ENCODE measurements around the gene PPP1R3G.

The PPP1R3G gene

DNA sequence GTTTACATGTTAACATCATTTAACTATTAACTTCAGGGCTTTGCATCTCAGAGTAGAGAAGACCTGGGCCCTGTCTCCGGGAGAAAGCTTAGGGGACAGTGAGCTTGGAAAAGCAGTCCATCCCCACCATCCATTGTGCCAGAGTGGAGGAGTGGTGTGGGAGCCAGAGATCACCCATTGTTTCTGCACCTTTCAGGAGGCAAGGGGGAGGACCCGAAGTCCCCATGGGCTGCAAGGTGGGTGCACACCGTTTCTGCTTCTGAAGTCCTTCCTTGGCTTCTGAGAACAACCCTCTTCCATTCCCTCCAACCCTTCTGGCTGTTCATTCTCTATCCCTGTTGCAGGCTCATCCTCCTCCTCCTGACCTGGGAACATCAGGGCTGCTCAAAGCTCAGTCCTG is 4.0 kb upstream of the PPP1R3G start:
- Mint-ChIP-seq H3K27ac (no peak overlapping the region), H3K4me1 (ENCODE audit: low read depth) (no peaks in the 10 kb centered on the region), H3K4me3 (no peak overlapping the region), H3K36me3 (ENCODE audit: low read depth) (no peaks in the 10 kb centered on the region), H3K9me3 (no peaks in the 10 kb centered on the region), H3K27me3 (ENCODE audit: low read depth) (peaks cover 52% of the 10 kb centered on the region)
- DNase-seq (ENCODE audit: low spot score): no peak

DNA sequence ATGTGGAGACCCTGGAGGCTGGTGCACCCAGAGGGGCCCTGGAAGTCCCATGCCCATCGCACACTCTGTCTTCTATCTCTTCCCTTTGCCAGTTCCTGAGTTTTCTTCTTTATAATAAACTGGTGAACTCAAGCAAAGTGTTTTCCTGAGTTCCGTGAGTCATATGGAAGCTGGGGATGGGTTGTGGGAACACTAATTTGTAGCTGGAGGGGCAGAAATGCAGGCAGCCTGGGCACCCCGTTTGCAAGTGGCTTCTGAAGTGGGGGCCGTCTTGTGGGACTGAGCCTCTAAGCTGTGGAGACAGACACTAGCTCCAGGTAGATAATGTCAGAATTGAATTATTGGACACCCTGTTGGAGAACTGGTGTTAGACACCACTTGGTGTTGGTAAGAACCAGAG is 3.2 kb upstream of the PPP1R3G start:
- Mint-ChIP-seq H3K27me3 (ENCODE audit: low read depth) (peaks cover 54% of the 10 kb centered on the region), H3K9me3 (no peaks in the 10 kb centered on the region), H3K4me3 (no peak overlapping the region), H3K4me1 (ENCODE audit: low read depth) (no peaks in the 10 kb centered on the region), H3K27ac (no peak overlapping the region), H3K36me3 (ENCODE audit: low read depth) (no peaks in the 10 kb centered on the region)
- DNase-seq (ENCODE audit: low spot score): no peak

DNA sequence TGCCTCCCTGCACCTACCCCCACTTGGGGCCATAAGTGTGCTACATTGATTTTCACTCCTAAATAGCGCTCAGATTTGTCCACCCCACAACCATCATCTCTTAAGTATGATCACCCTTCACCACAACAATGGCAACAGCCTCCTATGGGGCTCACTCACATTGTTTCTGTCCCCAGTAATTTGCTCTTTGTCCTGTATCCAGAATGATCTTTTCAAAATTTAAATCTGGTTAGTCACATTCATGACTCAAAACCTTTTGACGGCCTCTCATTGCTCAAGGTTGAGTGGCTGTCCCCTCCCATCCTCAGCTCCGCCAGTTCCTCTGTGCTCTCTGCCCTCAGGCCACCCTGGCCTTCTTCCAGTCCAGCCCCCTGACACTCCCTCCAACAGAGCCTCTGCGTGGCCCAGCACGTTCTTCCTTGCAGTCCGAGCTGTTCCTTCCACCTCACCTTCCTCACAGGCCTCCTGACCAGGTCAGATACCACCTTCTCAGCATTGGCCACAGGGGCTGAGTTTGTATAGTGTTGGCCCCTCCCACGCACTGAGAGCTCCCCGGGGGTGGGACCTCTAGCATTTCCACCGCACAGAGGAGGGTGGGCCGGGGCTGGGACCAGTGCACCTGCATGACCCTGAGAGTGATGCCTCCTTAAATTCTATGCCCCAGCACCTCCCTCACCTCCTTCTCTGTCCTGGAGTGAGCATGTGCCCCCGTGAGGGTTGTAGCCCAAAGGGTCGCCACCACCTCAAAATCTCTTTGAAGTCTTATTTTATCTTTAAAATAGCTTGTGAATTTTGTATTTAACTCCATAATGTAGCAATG is 2.4 kb upstream of the PPP1R3G start:
- DNase-seq (ENCODE audit: low spot score): no peak
- Mint-ChIP-seq H3K9me3 (no peaks in the 10 kb centered on the region), H3K36me3 (ENCODE audit: low read depth) (no peaks in the 10 kb centered on the region), H3K27ac (no peak overlapping the region), H3K27me3 (ENCODE audit: low read depth) (peaks cover 58% of the 10 kb centered on the region), H3K4me1 (ENCODE audit: low read depth) (no peaks in the 10 kb centered on the region), H3K4me3 (no peak overlapping the region)

DNA sequence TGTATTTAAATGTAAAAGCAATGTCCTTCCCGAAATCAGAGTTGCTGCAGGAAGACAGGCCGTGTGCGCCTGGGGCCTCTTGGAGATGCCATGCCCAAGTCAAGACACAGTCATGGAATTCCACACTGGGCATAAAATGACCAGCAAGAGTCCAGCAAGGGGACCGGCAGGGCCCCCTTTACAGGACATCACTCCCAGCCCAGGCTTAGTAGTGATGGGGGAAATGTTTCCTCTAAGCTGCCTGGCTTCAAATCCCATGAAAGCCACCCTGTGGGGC is 1.9 kb upstream of the PPP1R3G start:
- H3K27me3 Mint-ChIP-seq (ENCODE audit: low read depth): peaks cover 59% of the 10 kb centered on the region

DNA sequence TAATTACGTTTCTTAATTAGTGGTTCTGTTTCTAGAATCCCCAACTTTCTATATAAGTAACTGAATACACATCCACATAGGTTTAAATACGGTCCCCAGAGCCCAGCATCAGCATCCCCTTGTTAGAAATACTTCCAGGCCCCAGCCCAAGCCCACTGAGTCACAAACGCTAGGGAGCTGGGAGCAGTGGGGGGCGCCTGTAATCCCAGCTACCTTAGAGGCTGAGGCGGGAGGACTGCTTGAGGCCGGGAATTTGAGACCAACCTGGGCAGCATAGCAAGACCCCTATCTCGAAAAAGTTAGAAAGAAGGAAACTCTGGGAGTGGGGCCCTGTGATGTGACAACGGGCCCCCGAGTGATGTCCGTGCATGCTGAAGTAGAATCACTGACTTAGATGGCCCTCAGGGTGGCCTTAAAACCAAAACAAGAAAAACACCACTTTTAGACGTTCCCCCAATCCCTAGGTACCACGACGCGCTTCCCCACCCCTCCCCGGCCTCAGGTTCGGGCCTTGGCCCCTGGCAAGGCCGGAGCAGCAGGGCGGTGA is 1.3 kb upstream of the PPP1R3G start:
- Mint-ChIP-seq H3K4me3 (peak overlapping the region; percentile 57), H3K9me3 (no peaks in the 10 kb centered on the region), H3K27me3 (ENCODE audit: low read depth) (peaks cover 62% of the 10 kb centered on the region), H3K4me1 (ENCODE audit: low read depth) (no peaks in the 10 kb centered on the region), H3K36me3 (ENCODE audit: low read depth) (no peaks in the 10 kb centered on the region), H3K27ac (no peak overlapping the region)
- no peak for DNase-seq (ENCODE audit: low spot score)

More for the DNA sequence above, 1.9 kb upstream of the PPP1R3G start:
- Mint-ChIP-seq H3K9me3 (no peaks in the 10 kb centered on the region), H3K27ac (no peak overlapping the region), H3K36me3 (ENCODE audit: low read depth) (no peaks in the 10 kb centered on the region), H3K4me1 (ENCODE audit: low read depth) (no peaks in the 10 kb centered on the region), H3K4me3 (no peak overlapping the region)
- DNase-seq (ENCODE audit: low spot score): no peak

DNA sequence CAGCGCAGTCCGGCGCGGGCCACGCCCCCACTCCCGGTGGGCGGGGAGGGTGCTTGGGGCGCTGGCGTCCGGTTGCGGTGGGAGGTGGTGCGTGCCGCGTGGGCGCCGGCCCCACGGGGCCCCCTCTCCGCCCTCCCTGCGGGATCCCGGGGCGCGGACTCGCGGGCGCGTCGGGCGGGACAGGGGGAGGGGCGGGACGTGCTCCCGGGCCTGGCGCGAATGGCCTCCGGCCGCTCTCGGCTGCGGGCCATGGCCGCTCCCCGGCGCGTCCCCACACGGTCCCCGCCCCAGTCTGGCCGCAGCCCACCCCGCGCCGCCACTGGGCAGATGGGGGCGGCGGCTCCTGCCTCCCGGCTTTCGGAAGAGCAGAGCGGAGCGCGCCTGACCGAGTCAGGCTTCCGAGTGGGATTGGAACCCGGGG is 771 bp upstream of the PPP1R3G start:
- Mint-ChIP-seq H3K9me3 (no peaks in the 10 kb centered on the region), H3K27me3 (ENCODE audit: low read depth) (peaks cover 58% of the 10 kb centered on the region), H3K36me3 (ENCODE audit: low read depth) (no peaks in the 10 kb centered on the region), H3K27ac (no peak overlapping the region), H3K4me3 (peak overlapping the region; percentile 81), H3K4me1 (ENCODE audit: low read depth) (no peaks in the 10 kb centered on the region)
- no peak for DNase-seq (ENCODE audit: low spot score)

DNA sequence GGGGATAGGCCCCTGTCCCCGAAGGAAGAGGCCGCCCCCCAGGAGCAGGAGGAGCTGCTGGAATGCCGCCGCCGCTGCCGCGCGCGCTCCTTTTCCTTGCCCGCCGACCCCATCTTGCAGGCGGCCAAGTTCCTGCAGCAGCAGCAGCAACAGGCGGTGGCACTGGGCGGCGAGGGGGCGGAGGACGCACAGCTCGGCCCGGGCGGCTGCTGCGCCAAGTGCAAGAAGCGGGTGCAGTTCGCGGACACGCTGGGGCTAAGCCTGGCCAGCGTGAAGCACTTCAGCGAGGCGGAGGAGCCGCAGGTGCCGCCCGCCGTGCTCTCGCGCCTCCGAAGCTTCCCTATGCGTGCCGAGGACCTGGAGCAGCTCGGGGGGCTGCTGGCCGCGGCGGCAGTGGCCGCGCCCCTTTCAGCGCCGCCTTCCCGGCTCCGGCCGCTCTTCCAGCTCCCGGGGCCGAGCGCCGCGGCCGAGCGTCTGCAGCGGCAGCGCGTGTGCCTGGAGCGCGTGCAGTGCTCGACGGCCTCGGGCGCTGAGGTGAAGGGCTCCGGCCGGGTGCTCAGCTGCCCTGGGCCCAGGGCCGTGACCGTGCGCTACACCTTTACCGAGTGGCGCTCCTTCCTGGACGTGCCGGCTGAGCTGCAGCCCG is 630 bp downstream of the PPP1R3G start:
- Mint-ChIP-seq H3K27ac (no peak overlapping the region), H3K4me3 (no peak overlapping the region), H3K27me3 (ENCODE audit: low read depth) (peaks cover 64% of the 10 kb centered on the region)

DNA sequence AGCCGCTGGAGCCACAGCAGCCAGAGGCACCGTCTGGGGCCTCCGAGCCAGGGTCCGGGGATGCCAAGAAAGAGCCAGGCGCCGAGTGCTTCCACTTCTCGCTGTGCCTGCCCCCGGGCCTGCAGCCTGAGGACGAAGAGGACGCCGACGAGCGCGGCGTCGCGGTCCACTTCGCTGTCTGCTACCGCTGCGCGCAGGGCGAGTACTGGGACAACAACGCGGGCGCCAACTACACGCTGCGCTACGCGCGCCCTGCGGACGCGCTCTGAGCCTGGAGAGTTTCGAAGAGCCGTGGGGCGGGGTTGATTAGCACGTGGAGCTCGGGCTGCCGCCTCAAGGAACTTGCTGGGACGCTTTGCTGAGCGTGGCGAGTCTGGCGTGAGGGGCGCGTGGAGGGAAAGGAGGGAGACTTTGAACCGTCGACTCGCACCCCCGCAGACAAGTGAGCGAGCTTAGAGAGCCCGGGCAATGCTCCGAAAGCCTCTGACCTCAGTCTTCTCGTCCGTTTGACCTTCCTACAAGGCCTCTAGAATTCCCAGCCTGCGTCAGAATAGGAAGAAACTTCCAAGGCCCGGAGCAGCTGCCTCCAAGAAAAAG is 1.3 kb downstream of the PPP1R3G start:
- Mint-ChIP-seq H3K36me3 (ENCODE audit: low read depth) (no peaks in the 10 kb centered on the region), H3K27me3 (ENCODE audit: low read depth) (peaks cover 69% of the 10 kb centered on the region), H3K4me1 (ENCODE audit: low read depth) (no peaks in the 10 kb centered on the region), H3K9me3 (no peaks in the 10 kb centered on the region), H3K4me3 (no peak overlapping the region), H3K27ac (no peak overlapping the region)
- no peak for DNase-seq (ENCODE audit: low spot score)

More for the DNA sequence above, 630 bp downstream of the PPP1R3G start:
- Mint-ChIP-seq H3K36me3 (ENCODE audit: low read depth) (no peaks in the 10 kb centered on the region), H3K9me3 (no peaks in the 10 kb centered on the region), H3K4me1 (ENCODE audit: low read depth) (no peaks in the 10 kb centered on the region)
- peak; percentile 18 for DNase-seq (ENCODE audit: low spot score)

DNA sequence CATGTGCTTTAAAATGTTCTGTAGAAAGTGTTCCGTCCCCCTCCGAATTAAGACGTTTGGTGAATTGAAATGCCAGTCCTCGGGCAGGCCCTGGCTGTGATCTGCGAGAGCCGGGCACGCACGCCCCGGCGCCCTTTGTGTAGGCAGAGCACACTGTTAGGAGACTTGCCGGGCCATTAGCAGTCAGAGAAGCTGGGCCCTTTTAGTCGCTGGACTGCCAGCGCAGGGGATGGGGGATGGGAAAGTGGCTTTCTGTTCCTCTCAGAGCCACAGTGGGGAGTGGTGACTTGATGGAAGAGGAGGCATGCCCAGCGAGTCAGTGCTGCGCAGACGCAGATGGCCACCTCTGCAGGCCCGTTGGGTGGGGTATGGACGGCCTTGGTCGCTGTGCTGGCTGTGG is 2.2 kb downstream of the PPP1R3G start:
- peaks cover 66% of the 10 kb centered on the region for H3K27me3 Mint-ChIP-seq (ENCODE audit: low read depth)
- no peaks in the 10 kb centered on the region for H3K9me3 Mint-ChIP-seq
- H3K27ac Mint-ChIP-seq: no peak overlapping the region
- DNase-seq (ENCODE audit: low spot score): no peak
- no peaks in the 10 kb centered on the region for H3K4me1 Mint-ChIP-seq (ENCODE audit: low read depth)
- no peaks in the 10 kb centered on the region for H3K36me3 Mint-ChIP-seq (ENCODE audit: low read depth)
- no peak overlapping the region for H3K4me3 Mint-ChIP-seq

DNA sequence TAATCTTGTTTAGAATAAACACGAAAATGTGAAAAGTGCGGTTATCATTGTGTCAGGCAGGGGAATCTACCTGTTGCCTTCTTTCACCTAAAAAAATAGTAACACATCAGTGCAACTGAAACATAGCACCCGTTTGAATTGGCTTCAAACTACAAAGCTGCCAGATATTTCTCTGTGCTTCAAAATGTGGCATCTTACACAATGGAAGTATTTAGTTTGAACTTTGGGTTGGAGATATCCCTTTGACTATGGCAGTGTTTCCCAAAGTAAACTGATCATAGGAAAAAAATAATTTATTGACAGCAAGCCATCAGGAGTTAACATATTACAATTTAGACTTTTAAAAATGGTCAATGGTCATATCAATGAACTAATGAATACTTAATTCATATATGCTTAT is 3.6 kb downstream of the PPP1R3G start:
- no peaks in the 10 kb centered on the region for H3K36me3 Mint-ChIP-seq (ENCODE audit: low read depth)
- no peak for DNase-seq (ENCODE audit: low spot score)
- H3K9me3 Mint-ChIP-seq: no peaks in the 10 kb centered on the region
- H3K27me3 Mint-ChIP-seq (ENCODE audit: low read depth): peaks cover 59% of the 10 kb centered on the region
- H3K4me1 Mint-ChIP-seq (ENCODE audit: low read depth): no peaks in the 10 kb centered on the region
- no peak overlapping the region for H3K4me3 Mint-ChIP-seq
- H3K27ac Mint-ChIP-seq: no peak overlapping the region

DNA sequence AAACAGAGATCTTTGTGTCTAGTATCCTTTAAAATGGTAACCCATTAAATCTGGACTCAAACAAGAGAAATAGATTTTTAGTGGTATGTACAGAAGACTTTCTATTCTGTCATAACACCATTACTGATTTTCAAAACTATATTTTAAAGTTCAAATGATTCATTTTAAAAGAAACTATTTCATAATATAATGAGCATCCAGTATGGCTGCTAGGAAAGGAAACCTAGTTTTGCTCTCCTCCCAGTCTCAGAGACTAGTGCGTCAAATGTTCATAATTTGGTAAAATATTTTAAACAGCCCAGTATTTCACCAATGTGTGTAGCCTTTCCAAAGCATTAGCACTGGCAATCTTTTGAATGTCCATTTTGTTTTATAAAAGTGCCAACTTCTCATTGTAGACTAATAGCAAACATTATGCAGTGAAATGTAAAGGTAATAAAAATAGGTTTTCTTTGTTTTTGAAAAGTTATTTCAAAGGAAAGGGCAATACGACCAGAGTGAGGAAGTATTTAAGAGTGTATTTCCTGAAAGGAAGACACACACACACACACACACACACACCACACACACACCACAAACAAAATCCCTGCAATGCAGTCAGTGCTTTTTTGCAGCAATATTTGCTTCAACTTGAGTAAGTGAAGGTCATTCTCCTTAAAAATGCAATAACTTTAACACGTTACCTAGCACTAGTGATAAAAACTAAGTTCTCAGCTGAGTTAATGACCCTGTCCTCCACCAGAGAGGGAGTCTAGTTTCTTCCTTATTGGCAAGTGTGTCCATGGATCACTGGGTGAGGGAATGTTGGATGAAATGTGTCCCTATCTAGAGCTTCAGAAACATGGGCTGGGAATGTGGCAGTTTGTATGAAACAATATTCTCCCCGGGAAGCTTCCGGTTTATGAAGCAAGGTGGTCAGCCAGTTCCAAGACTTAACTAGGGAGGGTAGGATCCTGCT is 4.6 kb downstream of the PPP1R3G start:
- H3K36me3 Mint-ChIP-seq (ENCODE audit: low read depth): no peaks in the 10 kb centered on the region
- no peak for DNase-seq (ENCODE audit: low spot score)
- H3K9me3 Mint-ChIP-seq: no peaks in the 10 kb centered on the region
- H3K27ac Mint-ChIP-seq: no peak overlapping the region
- peaks cover 58% of the 10 kb centered on the region for H3K27me3 Mint-ChIP-seq (ENCODE audit: low read depth)
- no peak overlapping the region for H3K4me3 Mint-ChIP-seq
- no peaks in the 10 kb centered on the region for H3K4me1 Mint-ChIP-seq (ENCODE audit: low read depth)

DNA sequence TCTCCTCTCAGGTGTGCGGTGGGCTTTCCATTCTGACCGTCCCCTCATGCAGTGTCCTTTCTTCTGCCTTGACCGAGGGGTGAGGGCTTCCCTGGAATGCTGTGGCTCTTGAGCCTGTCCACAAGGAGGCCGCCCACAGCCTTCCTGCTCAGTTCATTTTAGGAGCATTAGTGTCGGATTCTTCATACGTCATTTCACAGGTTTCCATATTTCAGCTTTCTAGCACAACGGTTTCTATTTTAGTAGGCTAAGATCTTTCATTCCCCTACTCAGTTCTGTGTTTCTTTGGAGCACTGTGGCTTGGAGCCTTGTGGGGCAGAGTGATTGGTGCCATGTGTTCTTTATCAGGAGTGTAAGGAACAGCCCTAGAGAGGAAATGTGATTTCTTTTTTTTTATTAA is 5.5 kb downstream of the PPP1R3G start:
- no peak for DNase-seq (ENCODE audit: low spot score)
- Mint-ChIP-seq H3K36me3 (ENCODE audit: low read depth) (no peaks in the 10 kb centered on the region), H3K27ac (no peak overlapping the region), H3K4me3 (no peak overlapping the region), H3K9me3 (no peaks in the 10 kb centered on the region), H3K27me3 (ENCODE audit: low read depth) (peaks cover 57% of the 10 kb centered on the region), H3K4me1 (ENCODE audit: low read depth) (no peaks in the 10 kb centered on the region)

DNA sequence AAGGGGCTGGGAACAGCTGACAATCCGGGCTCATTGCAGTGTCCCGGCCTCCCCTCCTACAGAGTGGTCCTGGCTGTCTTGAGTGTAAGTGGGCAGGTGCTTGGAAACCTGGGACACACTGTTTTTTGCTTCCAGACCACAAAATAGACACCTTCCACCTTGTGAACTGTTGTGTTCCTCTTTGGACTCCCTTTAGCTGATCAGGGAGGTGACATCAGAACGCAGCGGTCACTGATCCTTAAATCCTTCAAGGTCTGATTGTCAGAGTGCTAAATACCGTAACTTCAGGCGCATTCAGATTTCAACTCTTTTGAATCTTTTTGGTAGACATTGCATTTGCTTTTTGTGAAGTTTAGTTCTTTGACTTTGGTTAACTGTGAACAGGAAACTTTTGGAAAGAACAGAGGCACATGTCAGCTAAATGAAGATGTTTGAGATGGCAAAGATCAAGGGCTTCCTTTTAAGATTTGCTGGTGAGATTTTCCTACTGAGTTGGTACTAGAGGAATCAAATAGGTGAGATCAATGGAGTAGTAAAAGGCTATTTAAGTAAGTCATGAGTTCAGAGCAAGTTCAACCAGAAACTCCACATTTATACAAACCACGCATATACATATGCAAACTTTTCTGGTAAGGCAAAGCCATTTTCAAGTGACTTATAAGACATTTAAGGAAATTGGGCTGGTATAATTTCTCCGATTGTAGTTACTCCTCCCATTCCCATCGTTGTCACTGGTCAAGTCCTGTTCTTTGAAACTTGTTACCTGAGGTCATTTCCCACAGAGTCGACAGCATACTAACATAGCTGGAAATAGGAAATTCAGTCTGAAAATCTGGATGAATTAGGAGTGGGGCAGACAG is 6.3 kb downstream of the PPP1R3G start:
- Mint-ChIP-seq H3K9me3 (no peaks in the 10 kb centered on the region), H3K36me3 (ENCODE audit: low read depth) (no peaks in the 10 kb centered on the region), H3K4me3 (no peak overlapping the region), H3K27me3 (ENCODE audit: low read depth) (peaks cover 53% of the 10 kb centered on the region), H3K27ac (no peak overlapping the region), H3K4me1 (ENCODE audit: low read depth) (no peaks in the 10 kb centered on the region)
- no peak for DNase-seq (ENCODE audit: low spot score)
